Measurements from ENCODE around the gene MTMR3.
A peak's percentile ranks its signal among the peaks of the same experiment; 100 is the strongest.
"Not testable (repeated sequence)": the region's sequence is repeated elsewhere in the genome, so short reads cannot be mapped to it uniquely, and the experiment has no call there.

The MTMR3 gene

DNA sequence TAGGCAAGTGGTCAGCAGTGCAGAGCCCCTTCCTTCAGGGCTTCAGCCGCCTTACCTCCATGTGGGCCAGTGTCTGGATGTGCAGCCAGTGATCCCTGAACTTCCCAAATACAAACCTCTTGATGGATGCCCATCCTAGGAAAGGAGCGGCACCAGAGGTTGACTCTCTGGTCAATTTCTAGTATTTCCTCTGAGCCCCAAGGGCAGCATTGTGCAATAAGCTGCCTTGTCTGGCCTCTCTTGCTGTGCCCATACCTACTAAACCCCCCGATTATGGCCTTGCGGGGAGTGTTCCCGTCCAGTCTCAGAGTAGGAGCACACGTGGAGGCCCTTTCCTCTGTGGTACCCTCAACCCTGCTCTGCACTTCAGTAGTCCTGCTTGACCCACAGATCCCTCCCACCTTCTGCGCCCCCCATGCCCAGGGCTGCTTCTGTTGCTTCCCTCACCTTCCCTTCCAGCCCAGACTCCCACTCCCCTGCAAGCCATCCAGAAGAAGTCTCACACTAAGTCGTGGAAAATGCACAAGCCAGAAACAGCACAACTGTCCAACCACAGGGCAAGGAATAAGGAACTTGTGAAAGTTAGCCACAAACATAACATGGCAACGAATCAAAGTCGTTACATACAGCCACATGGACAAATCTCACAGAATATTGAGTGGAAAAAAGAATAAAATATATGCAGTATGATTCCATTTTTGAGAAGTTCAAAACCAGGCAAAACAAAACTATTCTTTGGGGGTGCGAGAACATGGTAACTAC lies 157.7 kb downstream of the MTMR3 start:
- Histone ChIP-seq H3K27ac (no peak overlapping the region), H3K4me3 (no peak overlapping the region)

DNA sequence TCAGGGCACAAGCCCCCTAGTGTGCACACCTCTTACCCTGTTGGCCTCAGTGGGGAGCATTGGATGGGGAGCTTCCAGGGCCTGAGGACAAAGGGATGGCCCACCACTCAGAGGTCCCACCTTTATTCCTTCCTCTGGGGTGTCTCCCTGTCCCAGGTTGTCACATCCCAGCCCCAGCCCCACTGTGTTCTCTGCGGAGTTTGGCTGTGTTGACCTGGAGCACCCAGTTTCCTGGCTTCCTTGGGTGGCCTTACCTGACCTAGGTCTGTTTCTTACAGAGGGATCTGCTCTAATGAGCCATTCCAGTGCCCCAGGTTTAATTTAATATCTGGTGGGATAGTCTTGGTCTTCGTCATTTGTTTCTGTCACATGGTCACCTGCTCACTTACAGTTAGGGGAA lies 158.5 kb downstream of the MTMR3 start:
- H3K27ac ChIP-seq, result no peak overlapping the region

DNA sequence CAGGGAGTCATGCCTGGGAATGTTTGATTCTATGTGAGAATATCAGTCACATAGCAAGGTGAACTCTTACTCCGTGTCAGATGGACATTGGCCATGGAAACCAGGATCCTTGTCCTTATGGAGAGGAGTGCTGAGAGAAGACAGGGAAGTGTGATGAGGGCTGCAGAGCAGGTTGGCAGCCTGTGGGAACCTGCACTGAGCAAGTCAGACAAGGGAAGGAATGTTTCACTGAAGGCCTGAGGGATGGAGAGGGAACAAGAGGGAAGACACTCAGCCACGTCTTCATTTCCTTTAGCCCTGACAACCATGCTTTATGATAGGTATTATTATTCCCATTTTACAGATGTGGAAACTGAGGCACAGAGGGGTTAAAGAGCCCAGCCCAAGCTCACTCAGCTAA lies 158.9 kb downstream of the MTMR3 start:
- Histone ChIP-seq H3K4me3 (no peak overlapping the region), H3K27ac (no peak overlapping the region)

More for the DNA sequence above, 158.5 kb downstream of the MTMR3 start:
- H3K4me3 ChIP-seq, result no peak overlapping the region

DNA sequence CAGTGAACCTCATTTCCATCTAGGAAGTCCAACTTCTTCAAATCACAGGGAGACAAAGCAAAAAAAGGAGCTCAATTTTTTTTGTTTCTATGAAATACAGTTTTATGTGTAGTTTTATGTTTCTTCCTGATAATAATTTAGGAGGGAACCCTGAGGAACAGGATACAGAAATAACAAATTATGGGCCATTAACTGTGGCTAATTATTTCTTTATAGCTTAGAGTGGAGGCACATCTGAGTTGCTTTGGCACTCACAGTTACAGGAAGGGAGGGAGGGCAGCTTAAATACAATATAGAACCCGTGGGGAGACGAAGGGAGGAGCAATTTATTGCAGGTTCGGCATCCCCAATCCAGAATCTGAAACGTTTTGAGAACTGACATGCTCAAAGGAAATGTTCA lies 160.2 kb downstream of the MTMR3 start:
- H3K27ac ChIP-seq, result peak overlapping the region in 1 of 21 experiments; percentile 67

DNA sequence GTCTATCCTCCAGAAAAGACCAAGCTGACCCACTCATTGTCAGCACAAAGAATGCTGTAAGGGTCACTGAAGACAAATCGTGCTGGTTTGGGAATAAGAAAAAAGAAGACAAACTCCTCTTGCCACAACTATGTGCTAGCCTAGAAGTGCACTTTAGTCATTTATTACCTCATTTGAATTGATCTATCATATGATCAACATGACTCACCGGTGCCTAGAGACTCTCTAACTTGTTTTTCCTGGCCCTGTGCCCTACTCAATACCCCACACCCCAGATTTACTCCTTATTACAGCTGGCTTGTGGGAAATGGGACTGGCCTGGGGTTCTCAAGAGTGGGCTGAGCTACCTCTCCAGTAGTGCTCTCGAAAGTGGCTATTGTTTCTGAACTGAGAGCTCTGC lies 161.4 kb downstream of the MTMR3 start:
- Histone ChIP-seq H3K4me3 (no peak overlapping the region), H3K27ac (peak overlapping the region in 10 of 21 experiments; percentile 5 to 78 (median 44))

More for the DNA sequence above, 160.2 kb downstream of the MTMR3 start:
- no peak overlapping the region for H3K4me3 ChIP-seq

DNA sequence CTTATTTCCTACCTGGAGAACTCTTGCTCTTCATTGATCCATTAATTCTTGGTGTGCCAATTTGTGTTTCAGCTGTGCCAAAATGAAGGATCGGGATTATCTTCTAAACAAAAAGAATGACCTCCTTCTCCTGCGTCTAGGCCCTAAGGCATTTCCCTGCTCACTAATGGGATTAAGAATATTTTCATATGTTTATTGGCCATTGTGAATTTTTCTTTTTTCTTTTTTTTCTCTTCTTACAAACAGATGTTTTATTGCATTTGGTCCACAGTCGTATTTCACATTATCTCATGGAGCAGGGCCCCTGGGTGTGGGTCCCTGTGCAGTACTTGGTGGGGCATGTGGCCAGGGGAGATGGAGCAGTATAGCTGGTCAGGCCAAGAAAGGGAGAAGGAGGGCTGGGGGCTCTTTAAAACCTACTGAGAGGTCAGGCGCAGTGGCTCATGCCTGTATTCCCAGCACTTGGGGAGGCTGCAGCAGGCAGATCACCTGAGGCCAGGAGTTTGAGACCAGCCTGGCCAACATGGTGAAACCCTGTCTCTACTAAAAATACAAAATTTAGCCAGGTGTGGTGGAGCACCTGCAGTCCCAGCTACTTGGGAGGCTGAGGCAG lies 162.0 kb downstream of the MTMR3 start:
- peak overlapping the region in 8 of 21 experiments; percentile 6 to 78 (median 42) for H3K27ac ChIP-seq
- no peak overlapping the region for H3K4me3 ChIP-seq

DNA sequence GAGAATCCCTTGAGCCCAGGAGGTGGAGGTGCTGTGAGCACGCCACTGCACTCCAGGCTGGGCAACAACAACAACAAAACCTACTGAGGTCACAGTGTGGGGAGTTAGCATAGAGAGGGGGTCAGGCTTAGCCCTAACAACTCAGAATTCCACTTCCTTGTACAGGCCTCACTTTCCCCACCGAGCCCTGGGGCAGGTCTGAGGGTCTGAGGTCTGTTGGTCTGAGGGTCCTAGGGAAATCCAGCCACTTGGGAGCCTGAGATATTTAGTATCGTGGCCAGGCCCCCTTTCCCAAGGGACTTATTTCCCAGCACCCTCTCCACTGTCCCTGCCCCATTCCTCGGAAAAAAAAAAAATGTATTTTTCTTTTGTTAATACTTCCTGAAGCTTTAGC lies 162.5 kb downstream of the MTMR3 start:
- H3K27ac ChIP-seq, result peak overlapping the region in 3 of 21 experiments; percentile 16 to 59 (median 42)
- H3K4me3 ChIP-seq, result no peak overlapping the region

DNA sequence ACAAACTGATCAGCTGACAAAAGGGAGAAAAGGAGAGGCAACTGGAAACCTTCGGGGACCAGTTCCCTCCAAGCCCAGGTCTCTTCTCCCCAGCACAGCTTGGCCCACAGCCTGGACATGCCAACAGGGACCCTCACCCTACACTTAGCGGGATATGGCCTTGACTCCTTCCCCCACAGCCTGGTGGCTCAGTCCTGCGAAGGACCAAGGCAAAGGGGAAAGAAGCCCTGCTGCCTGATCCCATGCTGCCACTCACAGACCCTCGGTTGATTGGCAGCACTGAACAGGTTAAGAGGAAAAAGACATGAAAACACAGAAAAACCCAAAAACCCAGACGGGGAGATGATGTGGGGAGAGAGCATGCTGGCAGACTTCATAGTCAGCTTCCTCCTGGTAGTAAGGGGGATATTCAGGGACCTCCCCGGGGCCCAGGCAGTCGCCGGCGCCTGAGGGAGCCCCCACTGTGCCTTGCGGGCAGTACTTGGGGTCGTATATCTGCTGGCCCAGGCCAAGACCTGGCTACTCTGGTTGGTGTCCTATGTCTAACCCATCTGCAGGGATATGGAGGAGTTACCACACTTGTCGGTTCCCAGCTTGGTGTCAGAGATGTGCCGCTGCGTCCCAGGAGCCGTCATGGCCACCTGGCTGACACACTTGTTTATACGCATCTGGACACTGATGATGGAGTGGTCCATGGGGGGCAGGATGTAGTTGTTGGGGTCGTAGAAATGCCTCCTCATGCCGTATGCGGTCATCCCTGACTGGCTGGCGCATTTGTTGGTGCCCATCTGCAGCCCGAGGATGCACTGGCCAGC lies 163.1 kb downstream of the MTMR3 start:
- H3K27ac ChIP-seq, result no peak overlapping the region

DNA sequence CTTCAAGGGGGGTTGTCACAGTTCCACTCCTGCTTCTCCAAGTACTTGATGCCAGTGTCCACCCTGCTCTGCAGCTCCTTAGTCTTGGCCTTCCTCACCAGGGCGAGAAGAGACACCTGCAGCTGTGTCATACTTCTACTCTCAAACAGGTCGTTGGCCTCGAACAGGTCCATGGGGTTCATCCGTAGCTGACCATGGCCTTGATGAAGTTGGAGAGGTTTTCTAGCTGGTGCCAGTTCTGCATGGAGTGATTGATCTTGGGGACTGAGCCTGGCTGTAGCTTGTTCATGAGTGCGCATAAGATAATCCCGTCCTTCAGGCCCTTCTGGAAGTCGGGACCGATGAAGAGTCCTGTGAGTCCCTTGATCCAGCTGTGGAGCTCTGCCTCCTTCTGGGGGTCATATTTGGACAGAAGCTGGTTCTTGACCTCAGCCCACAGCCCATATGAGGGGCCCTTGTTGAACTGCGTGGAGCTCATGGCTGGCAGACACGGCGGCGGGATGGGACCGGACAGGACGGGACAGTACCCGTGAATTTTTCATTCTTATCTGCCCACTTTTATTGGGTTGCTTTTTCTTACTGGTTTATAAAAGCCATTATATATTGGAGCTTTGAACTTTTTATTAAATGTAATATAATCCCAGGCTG lies 163.9 kb downstream of the MTMR3 start:
- no peak overlapping the region for H3K27ac ChIP-seq
- no peak overlapping the region for H3K4me3 ChIP-seq

More for the DNA sequence above, 163.1 kb downstream of the MTMR3 start:
- no peak overlapping the region for H3K4me3 ChIP-seq

DNA sequence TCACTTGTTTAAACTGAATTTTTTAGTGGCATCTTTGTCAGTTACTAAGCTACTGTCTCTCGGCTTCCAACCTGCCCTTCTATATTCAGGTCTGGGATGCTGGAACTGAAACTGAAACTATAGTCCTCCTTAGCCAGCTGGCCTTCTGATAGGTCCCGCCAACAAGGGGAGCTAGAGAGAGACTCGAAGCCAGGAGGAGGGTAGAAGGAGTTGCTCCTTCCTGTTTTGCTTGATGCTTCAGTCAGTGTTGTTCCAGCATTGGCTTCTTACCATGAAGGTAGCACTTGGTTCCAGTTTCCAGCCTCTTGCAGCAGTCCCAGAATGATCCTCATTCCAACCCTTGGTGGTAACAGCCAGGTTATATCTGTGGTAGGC lies 164.4 kb downstream of the MTMR3 start:
- Histone ChIP-seq H3K4me3 (no peak overlapping the region), H3K27ac (no peak overlapping the region)

DNA sequence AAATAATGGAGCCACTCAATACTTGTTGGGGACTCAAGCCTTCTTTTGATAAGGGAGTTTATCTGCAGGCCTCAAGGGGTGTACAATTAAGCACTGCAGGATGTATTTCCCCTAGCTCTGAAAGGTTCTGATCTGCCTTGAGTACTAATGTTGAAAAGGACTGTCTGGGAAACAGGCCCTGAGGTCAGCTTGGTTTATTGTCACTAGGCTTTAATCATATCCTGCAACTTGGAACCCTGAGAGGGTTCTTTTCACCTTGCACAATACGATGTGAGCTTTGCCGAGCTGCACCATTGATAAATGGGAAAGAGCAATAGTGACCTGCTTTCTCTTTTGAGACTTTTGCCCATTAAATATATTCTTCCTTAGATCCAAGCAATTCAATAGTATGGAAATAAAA lies 165.7 kb downstream of the MTMR3 start:
- H3K4me3 ChIP-seq, result no peak overlapping the region
- no peak overlapping the region for H3K27ac ChIP-seq

DNA sequence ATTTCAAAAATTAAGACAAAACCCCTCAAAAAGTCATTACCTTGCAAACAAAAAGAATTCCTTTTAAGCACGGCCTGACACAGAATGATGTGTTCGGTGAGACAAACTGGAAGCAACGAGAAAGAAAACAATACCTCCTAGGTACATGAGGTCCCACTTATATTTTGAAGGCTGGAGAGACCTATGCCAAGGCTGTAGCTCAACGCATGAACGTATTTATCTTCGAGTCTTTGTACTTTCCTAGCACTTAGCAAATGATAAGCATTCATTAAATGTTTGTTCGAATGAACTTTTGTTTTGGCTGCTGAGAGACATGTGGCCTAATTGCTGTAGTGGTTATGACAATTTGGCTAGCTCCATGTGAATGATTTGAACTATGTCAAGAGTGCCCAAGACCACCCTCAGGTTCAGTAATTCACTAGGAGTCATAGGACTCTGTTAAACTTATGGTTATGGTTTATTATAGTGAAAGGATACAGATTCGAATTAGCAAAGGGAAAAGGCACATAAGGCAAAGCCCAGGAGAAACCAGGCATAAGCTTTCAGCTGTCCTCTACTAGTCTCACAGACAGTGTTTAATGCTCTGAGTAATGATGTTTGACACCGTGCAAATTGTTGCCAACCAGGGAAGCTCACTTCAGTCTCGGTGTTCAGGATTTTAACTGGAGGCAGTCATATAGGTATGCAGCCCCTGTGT lies 171.2 kb downstream of the MTMR3 start:
- Histone ChIP-seq H3K27ac (no peak overlapping the region), H3K4me3 (no peak overlapping the region)

DNA sequence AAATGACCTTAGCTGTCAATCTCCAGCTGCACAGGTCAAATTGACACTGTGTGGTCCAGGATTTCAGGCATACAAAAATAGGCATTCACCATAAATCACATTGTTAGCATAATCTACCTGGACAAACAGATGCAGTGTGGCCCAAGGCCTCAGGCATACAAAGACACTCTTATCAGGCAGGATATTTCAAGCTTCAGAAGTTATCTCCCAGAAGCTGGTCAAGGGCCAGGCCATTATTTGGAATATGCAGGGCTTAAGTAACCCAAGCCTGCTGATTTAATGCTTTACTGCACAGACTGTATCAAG lies 171.7 kb downstream of the MTMR3 start:
- no peak overlapping the region for H3K27ac ChIP-seq
- H3K4me3 ChIP-seq, result no peak overlapping the region

DNA sequence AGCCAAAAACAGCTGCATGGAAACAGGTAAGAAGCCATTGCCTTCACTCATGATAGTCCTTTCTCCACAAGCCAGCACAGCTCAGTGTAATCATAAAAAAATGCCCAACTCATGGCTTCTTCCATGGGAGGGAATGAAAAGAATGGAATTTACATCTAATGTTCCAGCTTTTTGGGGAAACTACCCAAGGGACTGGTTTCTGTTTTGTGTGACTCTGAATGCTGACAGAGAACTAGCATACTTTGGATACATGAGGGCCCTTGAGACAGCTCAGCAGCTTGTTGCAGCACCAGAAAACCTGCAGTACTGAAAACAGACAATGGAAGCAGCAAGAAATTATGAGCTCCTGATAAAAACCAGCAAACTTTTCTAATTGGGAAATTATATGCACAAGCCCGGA lies 173.0 kb downstream of the MTMR3 start:
- Histone ChIP-seq H3K27ac (no peak overlapping the region), H3K4me3 (no peak overlapping the region)

DNA sequence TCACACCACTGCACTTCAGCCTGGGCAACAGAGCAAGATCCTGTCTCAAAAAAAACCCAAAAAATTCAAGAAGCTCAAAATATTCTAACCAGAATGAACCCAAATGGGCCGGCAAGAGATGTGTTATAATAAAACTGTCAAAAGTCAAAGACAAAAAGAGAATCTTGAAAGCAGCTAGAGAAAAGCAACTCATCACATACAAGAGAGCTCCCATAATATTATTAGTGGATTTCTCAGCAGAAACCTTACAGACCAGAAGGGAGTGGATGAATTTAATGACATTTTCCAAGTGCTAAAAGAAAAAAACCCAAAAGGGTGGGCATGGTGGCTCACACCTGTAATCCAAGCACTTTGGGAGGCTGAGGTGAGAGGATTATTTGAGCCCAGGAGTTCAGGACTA lies 174.4 kb downstream of the MTMR3 start:
- no peak overlapping the region for H3K27ac ChIP-seq
- no peak overlapping the region for H3K4me3 ChIP-seq

DNA sequence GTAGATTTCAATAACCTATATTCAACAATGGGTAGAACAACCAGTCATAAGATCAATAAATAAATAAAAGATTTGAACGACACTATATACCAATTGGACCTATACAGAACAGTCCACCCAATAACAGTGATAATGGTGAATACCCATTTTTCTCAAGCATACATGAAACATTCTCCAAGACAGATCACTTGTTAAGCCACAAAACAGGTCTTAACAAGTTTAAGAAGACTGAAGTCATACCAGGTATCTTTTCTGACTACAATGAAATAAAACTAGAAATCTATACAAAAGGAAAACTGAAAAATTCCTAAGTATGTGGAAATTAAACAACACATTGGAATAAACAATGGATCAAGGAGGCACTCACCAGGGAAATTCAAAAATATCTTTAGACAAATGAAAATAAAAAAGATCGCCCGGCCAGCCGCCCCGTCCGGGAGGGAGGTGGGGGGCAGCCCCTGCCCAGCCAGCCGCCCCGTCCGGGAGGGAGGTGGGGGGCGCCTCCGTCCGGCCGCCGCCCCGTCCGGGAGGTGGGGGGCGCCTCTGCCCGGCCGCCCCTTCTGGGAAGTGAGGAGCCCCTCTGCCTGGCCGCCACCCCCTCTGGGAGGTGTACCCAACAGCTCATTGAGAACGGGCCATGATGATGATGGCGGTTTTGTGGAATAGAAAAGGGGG lies 176.5 kb downstream of the MTMR3 start:
- not testable (repeated sequence) for H3K27ac ChIP-seq, H3K4me3 ChIP-seq

DNA sequence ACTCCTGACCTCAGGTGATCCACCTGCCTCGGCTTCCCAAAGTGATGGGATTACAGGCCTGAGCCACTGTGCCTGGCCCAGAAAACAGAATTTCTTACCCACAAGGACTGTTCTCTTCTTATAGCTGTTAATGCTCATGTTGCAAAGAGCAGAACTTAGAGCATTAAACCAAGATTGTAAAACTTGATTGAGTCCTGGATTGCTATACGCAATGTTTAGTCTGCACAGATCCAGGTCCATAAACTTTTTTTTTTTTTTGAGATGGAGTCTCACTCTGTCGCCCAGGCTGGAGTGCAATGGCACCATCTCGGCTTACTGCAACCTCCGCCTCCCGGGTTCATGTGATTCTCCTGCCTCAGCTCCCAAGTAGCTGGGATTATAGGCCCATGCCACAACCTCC lies 178.1 kb downstream of the MTMR3 start:
- not testable (repeated sequence) for H3K4me3 ChIP-seq, H3K27ac ChIP-seq

DNA sequence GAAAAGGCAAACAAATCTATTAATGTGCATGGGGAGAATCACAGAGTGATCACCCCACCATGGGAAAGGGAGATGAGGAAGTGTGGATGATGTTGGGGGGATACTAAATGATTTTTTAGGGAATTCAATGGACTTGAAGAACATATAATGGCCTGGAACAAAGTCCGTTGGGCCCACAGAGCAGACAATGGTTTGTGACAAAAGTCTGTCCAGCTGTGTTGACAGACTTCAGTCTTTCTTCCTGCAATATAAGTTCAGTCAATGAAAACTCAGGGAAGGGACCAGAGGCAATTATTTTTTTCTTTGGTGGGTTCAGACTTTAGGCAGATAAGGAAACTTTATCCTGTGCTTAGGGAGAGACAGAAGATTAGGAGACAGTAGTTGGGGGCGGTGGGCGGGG lies 179.3 kb downstream of the MTMR3 start:
- H3K4me3 ChIP-seq, result no peak overlapping the region
- H3K27ac ChIP-seq, result no peak overlapping the region

DNA sequence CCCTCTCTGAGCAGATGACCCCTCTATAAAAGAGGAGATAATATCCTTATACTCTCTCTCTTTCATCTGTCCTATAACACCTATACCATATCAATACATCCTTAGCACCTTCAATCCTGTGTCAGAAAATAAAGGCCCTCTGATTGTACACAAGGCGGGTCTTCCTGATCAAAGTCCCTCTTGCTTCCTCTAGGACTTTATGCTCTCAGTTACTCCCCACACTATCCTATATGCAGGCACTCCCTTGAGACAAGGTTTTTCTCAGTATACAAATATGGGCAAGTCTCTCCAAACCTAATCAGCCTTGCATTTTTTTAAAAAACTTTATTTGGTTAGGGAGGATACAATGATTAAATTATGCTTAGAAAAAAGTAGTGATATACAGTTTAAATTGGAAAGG lies 180.0 kb downstream of the MTMR3 start:
- H3K27ac ChIP-seq, result no peak overlapping the region
- no peak overlapping the region for H3K4me3 ChIP-seq
